Epithelial cell of esophagus (primary cell): ENCODE measurements around the gene TESK1.

ENCODE experiments used
- DNase-seq: peaks from one replicate; pipeline ENCODE4 v3.0.0; 2010; ENCODE audit warnings: low read depth
- H3K4me3 ChIP-seq: 2 replicates; pipeline ENCODE4 v1.5.1; 2011; ENCODE audit warnings: mild to moderate bottlenecking, low read length, control low read depth
- TF ChIP-seq, protein P1 (sequence below): IDR thresholded peaks from 2 replicates; pipeline ENCODE4 v1.5.1; 2011; ENCODE audit warnings: low read depth, mild to moderate bottlenecking, low read length, control low read depth, inconsistent platforms; ENCODE audit not compliant: insufficient read depth; ENCODE audit errors: missing control alignments

The TESK1 gene, protein sequence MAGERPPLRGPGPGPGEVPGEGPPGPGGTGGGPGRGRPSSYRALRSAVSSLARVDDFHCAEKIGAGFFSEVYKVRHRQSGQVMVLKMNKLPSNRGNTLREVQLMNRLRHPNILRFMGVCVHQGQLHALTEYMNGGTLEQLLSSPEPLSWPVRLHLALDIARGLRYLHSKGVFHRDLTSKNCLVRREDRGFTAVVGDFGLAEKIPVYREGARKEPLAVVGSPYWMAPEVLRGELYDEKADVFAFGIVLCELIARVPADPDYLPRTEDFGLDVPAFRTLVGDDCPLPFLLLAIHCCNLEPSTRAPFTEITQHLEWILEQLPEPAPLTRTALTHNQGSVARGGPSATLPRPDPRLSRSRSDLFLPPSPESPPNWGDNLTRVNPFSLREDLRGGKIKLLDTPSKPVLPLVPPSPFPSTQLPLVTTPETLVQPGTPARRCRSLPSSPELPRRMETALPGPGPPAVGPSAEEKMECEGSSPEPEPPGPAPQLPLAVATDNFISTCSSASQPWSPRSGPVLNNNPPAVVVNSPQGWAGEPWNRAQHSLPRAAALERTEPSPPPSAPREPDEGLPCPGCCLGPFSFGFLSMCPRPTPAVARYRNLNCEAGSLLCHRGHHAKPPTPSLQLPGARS

DNA sequence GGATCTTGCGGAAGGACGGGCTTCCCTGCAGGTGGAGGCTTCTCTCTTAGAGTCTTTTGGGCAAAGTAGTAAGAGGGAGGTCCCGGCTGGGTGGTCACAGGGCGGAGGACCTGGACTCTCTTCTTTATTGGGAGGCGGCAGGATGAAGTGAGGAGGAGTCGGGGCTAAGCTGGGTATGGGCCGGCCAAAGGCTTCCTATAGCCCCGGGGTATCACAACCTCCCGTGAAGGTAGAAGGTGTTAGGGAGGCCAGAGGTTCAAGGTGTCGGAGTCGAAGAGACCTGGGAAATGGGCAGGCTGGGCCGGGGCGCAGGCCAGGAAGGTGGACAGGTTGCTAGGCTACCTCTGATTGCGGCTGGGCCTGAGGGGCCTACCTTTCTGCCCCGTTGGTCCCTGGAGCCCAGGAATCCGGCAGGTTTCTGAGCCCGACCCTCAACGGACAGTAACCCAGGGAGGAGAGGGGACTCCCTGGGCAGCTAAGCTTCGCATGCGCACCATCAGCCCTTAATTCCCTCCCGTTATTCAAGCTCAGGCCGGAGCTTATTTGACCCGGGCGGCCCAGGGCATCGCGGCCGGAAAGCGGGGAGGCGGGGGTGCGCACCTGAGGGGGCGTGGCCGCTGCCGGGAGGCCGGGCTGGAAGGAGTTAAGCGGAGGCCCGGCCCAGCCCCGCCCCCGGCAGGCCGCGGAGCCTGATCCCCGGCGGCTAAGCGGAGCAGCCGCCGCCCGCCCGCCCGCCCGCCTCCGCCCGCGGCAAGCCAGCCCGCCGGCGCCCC is at the start of gene TESK1:
TESK1 (plus strand) TSS at position 685 of the 773 bp plus-strand sequence. CDS start 358 bp downstream, outside the sequence.
- DNase-seq: peak; percentile 83
- peak within 1 kb of the TSS; percentile 82 for H3K4me3 ChIP-seq
- TF ChIP-seq, protein P1, sequence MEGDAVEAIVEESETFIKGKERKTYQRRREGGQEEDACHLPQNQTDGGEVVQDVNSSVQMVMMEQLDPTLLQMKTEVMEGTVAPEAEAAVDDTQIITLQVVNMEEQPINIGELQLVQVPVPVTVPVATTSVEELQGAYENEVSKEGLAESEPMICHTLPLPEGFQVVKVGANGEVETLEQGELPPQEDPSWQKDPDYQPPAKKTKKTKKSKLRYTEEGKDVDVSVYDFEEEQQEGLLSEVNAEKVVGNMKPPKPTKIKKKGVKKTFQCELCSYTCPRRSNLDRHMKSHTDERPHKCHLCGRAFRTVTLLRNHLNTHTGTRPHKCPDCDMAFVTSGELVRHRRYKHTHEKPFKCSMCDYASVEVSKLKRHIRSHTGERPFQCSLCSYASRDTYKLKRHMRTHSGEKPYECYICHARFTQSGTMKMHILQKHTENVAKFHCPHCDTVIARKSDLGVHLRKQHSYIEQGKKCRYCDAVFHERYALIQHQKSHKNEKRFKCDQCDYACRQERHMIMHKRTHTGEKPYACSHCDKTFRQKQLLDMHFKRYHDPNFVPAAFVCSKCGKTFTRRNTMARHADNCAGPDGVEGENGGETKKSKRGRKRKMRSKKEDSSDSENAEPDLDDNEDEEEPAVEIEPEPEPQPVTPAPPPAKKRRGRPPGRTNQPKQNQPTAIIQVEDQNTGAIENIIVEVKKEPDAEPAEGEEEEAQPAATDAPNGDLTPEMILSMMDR: no peak

DNA sequence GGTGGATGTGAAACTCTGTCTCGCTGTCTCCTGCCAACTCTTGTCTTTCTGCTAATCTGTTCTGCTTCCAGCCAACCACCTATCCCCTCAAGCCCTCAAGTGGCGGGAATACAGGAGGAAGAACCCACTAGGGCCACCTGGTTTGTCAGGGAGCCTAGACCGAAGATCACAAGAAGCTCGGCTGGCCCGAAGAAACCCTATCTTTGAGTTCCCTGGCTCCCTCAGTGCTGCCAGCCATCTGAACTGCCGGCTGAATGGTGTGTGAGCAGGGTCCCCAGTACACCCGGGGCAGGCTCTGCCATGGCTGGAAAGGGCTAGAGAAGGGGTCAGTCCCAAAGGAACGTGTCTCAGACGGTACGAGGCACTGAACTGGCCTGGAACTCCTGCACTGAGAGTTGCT is 49.2 kb upstream of the TESK1 start:
- TF ChIP-seq, protein P1: no peak
- H3K4me3 ChIP-seq: no peak overlapping the region
- no peak for DNase-seq

DNA sequence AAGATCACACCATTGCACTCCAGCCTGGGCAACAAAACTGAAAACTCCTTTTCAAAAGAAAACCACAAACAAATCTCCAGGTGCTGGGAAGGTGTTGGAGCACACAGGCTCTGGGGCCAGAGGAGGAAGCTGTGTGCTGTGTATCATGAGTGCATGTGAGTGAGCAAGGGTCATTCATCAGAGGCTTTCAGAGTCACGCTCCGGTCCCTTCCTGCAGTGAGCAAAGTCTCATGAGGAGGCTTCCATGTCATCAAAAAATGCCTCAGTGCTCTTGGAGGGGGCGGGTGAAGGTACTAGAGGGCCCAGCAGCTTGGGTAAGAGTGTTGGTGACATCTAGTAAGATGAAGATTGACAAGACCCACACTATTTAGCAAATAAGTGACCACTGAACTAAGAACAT is 48.3 kb upstream of the TESK1 start:
- DNase-seq: no peak
- no peak overlapping the region for H3K4me3 ChIP-seq
- TF ChIP-seq, protein P1: no peak

DNA sequence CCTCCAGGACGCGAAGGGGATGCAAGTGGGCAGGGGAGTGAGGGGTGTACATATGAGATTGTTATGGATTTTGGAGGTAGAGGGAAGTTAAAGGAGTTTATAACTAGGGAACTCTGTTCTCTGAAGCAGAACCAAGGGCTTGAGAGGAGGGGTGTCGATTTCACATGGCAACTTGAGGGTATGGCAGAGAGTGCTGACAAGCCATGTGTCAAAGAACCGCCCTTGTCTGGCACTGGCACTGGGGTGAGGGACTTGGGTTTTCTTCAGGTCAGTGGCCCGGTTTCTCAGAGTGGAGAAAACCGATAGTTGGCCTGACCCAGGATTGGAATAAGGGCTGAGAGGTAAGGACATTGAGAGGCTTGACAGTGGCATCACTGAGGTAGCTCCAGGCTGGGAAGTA is 47.7 kb upstream of the TESK1 start:
- DNase-seq: no peak
- TF ChIP-seq, protein P1: no peak
- no peak overlapping the region for H3K4me3 ChIP-seq

DNA sequence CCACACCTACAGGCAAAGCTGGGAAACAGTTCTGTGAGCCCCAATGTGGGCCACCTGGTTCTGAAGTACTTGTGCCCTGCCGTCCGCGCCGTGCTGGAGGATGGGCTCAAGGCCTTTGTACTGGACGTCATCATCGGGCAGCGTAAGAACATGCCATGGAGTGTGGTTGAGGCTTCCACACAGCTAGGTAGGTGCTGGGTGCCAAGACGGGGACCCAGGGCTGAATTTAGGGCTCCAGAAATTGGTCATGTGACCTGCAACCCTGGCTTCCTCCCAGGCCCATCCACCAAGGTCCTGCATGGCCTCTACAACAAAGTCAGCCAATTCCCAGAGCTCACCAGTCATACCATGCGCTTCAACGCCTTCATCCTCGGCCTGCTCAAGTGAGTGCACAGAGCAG is 46.9 kb upstream of the TESK1 start:
- TF ChIP-seq, protein P1: no peak
- no peak overlapping the region for H3K4me3 ChIP-seq
- DNase-seq: no peak

DNA sequence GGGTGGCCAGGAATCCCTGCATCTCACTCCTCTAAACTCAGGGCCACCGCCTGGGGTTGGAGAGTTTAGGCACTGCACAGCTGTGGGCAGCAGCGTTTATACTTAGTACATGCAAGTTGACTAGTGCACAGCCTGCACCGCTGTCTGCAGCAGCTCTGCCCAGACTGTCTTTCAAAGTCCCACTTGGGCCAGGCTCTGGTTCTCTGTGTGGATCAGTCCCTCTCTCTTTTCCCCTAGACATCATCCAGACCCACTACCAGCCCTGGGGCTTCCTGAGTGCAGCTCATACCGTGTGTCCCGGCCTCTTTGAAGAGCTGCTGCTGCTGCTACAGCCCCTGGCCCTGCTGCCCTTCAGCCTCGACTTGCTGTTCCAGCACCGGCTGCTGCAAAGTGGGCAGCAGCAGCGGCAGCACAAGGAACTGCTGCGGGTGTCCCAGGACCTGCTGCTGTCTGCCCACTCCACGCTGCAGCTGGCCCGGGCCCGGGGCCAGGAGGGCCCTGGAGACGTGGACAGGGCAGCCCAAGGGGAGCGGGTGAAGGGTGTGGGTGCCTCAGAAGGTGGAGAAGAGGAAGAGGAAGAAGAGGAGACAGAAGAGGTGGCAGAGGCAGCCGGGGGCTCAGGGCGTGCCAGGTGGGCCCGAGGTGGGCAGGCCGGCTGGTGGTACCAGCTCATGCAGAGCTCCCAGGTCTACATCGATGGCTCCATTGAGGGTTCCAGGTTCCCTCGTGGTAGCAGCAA is 45.1 kb upstream of the TESK1 start:
- no peak for DNase-seq
- TF ChIP-seq, protein P1: no peak
- no peak overlapping the region for H3K4me3 ChIP-seq
